HCT116 (cell line): Measurements from ENCODE around the gene MAPKBP1. TPM values are rescaled to one million over a fixed set of nuclear protein-coding genes. Genes with fewer than 3 reads are reported as not detected.

Experiments
- ATAC-seq: fragments of 200-7000 bp; cut with Tn5 transposase; 2 replicates; pipeline ENCODE4 v1.9.1; 2020; ENCODE audit warnings: mild to moderate bottlenecking, moderate library complexity
- BruUV-seq: library from RNA; stranded (reverse); fragments of 400-500 nt; replicated peaks from 2 replicates; lab custom pipeline; 2021; lab: Mats Ljungman, UMichigan
- CTCF ChIA-PET: fragments of 300-600 bp; sonication (Branson Sonifier 250); formaldehyde crosslinking; loops from one replicate; lab custom pipeline; 2021; ENCODE audit warnings: antibody characterized with exemption; lab: Charles Lee
- POLR2A ChIA-PET: fragments of 300-600, 350-600 bp; sonication (Branson Sonifier 250); formaldehyde crosslinking; loops from one replicate; lab custom pipeline; 2021; ENCODE audit warnings: antibody characterized with exemption; lab: Charles Lee
- RAD21 ChIA-PET, 2 experiments: fragments of 300-600 bp; sonication (Branson Sonifier 250); formaldehyde crosslinking; loops; one replicate each; lab custom pipeline; 2023; ENCODE audit warnings: low total read pairs in 2 of 2; ENCODE audit not compliant: uncharacterized antibody in 2 of 2, unreplicated experiment in 2 of 2, low non-redundant PET in 1 of 2; lab: Charles Lee
- DNase-seq: peaks from one replicate; pipeline ENCODE4 v3.0.0-alpha.2; 2010; ENCODE audit warnings: low read depth, low spot score
- H2AFZ ChIP-seq: fragments of 200-600 bp; shearing (Covaris generic), sonication (generic); 2 replicates; pipeline ENCODE4 v1.6.1; 2017; ENCODE audit warnings: low read depth, mixed run types, mixed read lengths, antibody characterized with exemption, low read length; ENCODE audit not compliant: poor library complexity, severe bottlenecking
- H3K27ac ChIP-seq: 2 replicates; pipeline ENCODE4 v1.5.1; 2012; ENCODE audit warnings: low read depth, low read length
- H3K27me3 ChIP-seq: fragments of 200-600 bp; sonication (generic); 2 replicates; pipeline ENCODE4 v1.6.1; 2016; ENCODE audit warnings: mixed run types, low read length, mixed read lengths; ENCODE audit not compliant: insufficient read depth
- H3K36me3 ChIP-seq, 2 experiments: fragments of 200-500 bp in 1 of 2; fragments of 200-600 bp in 1 of 2; sonication (Bioruptor generic) in 1 of 2; sonication (generic) in 1 of 2; 2 replicates each; pipeline versions ENCODE4 v1.5.1 to v1.6.1; 2014 to 2016; ENCODE audit warnings: low read length in 2 of 2, inconsistent platforms in 1 of 2, mixed read lengths in 1 of 2, mixed run types in 1 of 2; ENCODE audit not compliant: insufficient read depth in 2 of 2, control insufficient read depth in 1 of 2
- H3K4me1 ChIP-seq, 2 experiments: fragments of 200-600 bp in 1 of 2; sonication (generic) in 1 of 2; 2 replicates each; pipeline versions ENCODE4 v1.5.1 to v1.6.1; 2012 to 2017; ENCODE audit warnings: low read length in 2 of 2, inconsistent platforms in 1 of 2, mild to moderate bottlenecking in 1 of 2, mixed read lengths in 1 of 2, mixed run types in 1 of 2, moderate library complexity in 1 of 2; ENCODE audit not compliant: insufficient read depth in 2 of 2, control insufficient read depth in 1 of 2
- H3K4me2 ChIP-seq: fragments of 200-600 bp; sonication (generic); 2 replicates; pipeline ENCODE4 v1.6.1; 2017; ENCODE audit warnings: mixed run types, low read length, mixed read lengths
- H3K4me3 ChIP-seq, 2 experiments: fragments of 200-600 bp in 1 of 2; sonication (generic) in 1 of 2; replicated peaks in 1 of 2; 2 replicates each; pipeline ENCODE4 v1.5.1; 2011 to 2016; ENCODE audit warnings: low read length in 2 of 2, control low read depth in 1 of 2, low read depth in 1 of 2, mild to moderate bottlenecking in 1 of 2, mixed read lengths in 1 of 2, mixed run types in 1 of 2
- H3K79me2 ChIP-seq: fragments of 200-600 bp; sonication (generic); 2 replicates; pipeline ENCODE4 v1.6.1; 2017; ENCODE audit warnings: mild to moderate bottlenecking, mixed run types, low read length, moderate library complexity, mixed read lengths; ENCODE audit not compliant: insufficient read depth
- H3K9ac ChIP-seq: fragments of 200-600 bp; sonication (generic); 2 replicates; pipeline ENCODE4 v1.6.1; 2016; ENCODE audit warnings: low read length, mixed read lengths
- H3K9me2 ChIP-seq: fragments of 200-600 bp; sonication (generic), shearing (Covaris generic); 2 replicates; pipeline ENCODE4 v1.6.1; 2017; ENCODE audit warnings: mixed run types, mild to moderate bottlenecking, moderate library complexity; ENCODE audit not compliant: insufficient read depth
- H3K9me3 ChIP-seq, 2 experiments: fragments of 200-500 bp in 1 of 2; fragments of 200-600 bp in 1 of 2; sonication (Bioruptor generic) in 1 of 2; sonication (generic) in 1 of 2; 2 replicates each; pipeline ENCODE4 v1.6.1; 2014 to 2017; ENCODE audit warnings: low read length in 2 of 2, mixed read lengths in 2 of 2, inconsistent platforms in 1 of 2, low read depth in 1 of 2, mild to moderate bottlenecking in 1 of 2, mixed run types in 1 of 2, moderate library complexity in 1 of 2; ENCODE audit not compliant: control insufficient read depth in 1 of 2, insufficient read depth in 1 of 2
- H4K20me1 ChIP-seq: fragments of 200-600 bp; sonication (generic), shearing (Covaris generic); 2 replicates; pipeline ENCODE4 v1.6.1; 2017; ENCODE audit warnings: mixed run types, mild to moderate bottlenecking, moderate library complexity; ENCODE audit not compliant: insufficient read depth
- CEBPB ChIP-seq: IDR thresholded peaks from 2 replicates; pipeline ENCODE4 v1.6.1; 2012; ENCODE audit warnings: low read depth
- CTCF ChIP-seq, 3 experiments: fragments of 200-600 bp in 1 of 3; sonication (generic) in 1 of 3; IDR thresholded peaks in 2 of 3; conservative IDR thresholded peaks in 1 of 3; 2 replicates each; pipeline ENCODE4 v1.5.1; 2012 to 2017; ENCODE audit warnings: low read depth in 2 of 3, low read length in 2 of 3, antibody characterized with exemption in 1 of 3, borderline replicate concordance in 1 of 3, control low read depth in 1 of 3, mild to moderate bottlenecking in 1 of 3, mixed read lengths in 1 of 3, mixed run types in 1 of 3, moderate library complexity in 1 of 3; ENCODE audit not compliant: insufficient read depth in 1 of 3
- ELF1 ChIP-seq: IDR thresholded peaks from 2 replicates; pipeline ENCODE4 v1.6.1; 2012; ENCODE audit warnings: low read depth, borderline replicate concordance
- EZH2phosphoT487 ChIP-seq: fragments of 200-600 bp; IDR thresholded peaks from 2 replicates; pipeline ENCODE4 v1.6.1; 2018; ENCODE audit warnings: antibody characterized with exemption, borderline replicate concordance
- POLR2AphosphoS5 ChIP-seq: IDR thresholded peaks from 2 replicates; pipeline ENCODE4 v1.6.1; 2011; ENCODE audit warnings: mild to moderate bottlenecking, low read depth, low read length, moderate library complexity
- SRF ChIP-seq: IDR thresholded peaks from 2 replicates; pipeline ENCODE4 v1.6.1; 2012; ENCODE audit warnings: low read depth
- TCF7L2 ChIP-seq: IDR thresholded peaks from 2 replicates; pipeline ENCODE4 v1.7.0; 2011; ENCODE audit warnings: borderline replicate concordance, inconsistent platforms; ENCODE audit not compliant: insufficient read depth, insufficient read length; ENCODE audit errors: extremely low read depth
- YY1 ChIP-seq: IDR thresholded peaks from 2 replicates; pipeline ENCODE4 v1.6.1; 2011; ENCODE audit warnings: low read length, low read depth, moderate library complexity, mild to moderate bottlenecking; ENCODE audit not compliant: insufficient replicate concordance; ENCODE audit errors: extremely low read depth
- ZFX ChIP-seq: fragments of 450-650 bp; IDR thresholded peaks from 2 replicates; pipeline ENCODE4 v1.6.1; 2017
- intact Hi-C: fragments of 100-400 bp; cut with micrococcal nuclease; formaldehyde crosslinking; loops from 2 replicates; pipeline ENCODE4 v1.10.0; 2022
- total RNA-seq: library from RNA; stranded (reverse); gene quantifications from one replicate; pipeline ENCODE4 v1.2.1, GENCODE V29; 2021; ENCODE audit not compliant: unreplicated experiment

The MAPKBP1 gene
- total RNA-seq, 1 experiment from 2014 or later = 21.3 TPM

- no peak for TF ChIP-seq CEBPB
- TF ChIP-seq TCF7L2 = no peak
- TF ChIP-seq SRF = no peak
- no peak for TF ChIP-seq CTCF (IDR thresholded peaks at IDR 0.05 in 2 of 3, conservative IDR thresholded peaks at IDR 0.05 in 1 of 3; ENCODE audit: borderline replicate concordance in 1 of 3, insufficient read depth in 1 of 3, low read depth in 2 of 3, low read length in 2 of 3)
- TF ChIP-seq POLR2AphosphoS5 = no peak
- no peak for TF ChIP-seq EZH2phosphoT487
- no peak for TF ChIP-seq ELF1
- TF ChIP-seq ZFX = no peak
- no peak for TF ChIP-seq YY1
- BruUV-seq = no TSS peak
- CTCF ChIA-PET = no interaction called here
Measured at GRCh38 chr15:41842229-41842628, 67.9 kb downstream of the MAPKBP1 start.

More at GRCh38 chr15:41842229-41842628, 67.9 kb downstream of the MAPKBP1 start:
- H3K36me3 ChIP-seq = peaks cover 0 to 3% of the 10 kb centered on the region in 2 experiments; a peak in 1 of 4 replicates
- H3K4me2 ChIP-seq = no peak overlapping the region
- no peak for DNase-seq
- no peaks in the 10 kb centered on the region for H3K9me2 ChIP-seq
- no peaks in the 10 kb centered on the region for H4K20me1 ChIP-seq
- intact Hi-C loops = no loop called here
- no peak overlapping the region for H3K27ac ChIP-seq
- H2AFZ ChIP-seq = no peak overlapping the region
- H3K4me1 ChIP-seq = peaks cover 8 to 9% of the 10 kb centered on the region in 2 experiments; a peak in 2 of 4 replicates
- RAD21 ChIA-PET = no interaction called here
- no peak for ATAC-seq
- no peak overlapping the region for H3K4me3 ChIP-seq
- H3K9ac ChIP-seq = no peak overlapping the region
- H3K79me2 ChIP-seq = no peaks in the 10 kb centered on the region
- POLR2A ChIA-PET = no interaction called here
- no peaks in the 10 kb centered on the region for H3K9me3 ChIP-seq
- H3K27me3 ChIP-seq = no peaks in the 10 kb centered on the region
